Activated T-cell treated with anti-CD3 and anti-CD28 coated beads, Interleukin-2, amount 50 U/mL, for 4 hours (primary cell): ENCODE measurements around the gene ABLIM3. TPM values are rescaled to one million over a fixed set of nuclear protein-coding genes. Genes with fewer than 3 reads are reported as not detected.

Experiments used
- ATAC-seq, 2 donors: fragments of 200-7000 bp; cut with Tn5 transposase; one replicate each; pipeline ENCODE4 v1.10.0; 2021
- DNase-seq: peaks from one replicate; pipeline ENCODE4 v3.0.0-alpha.2; 2020
- H3K27me3 Mint-ChIP-seq: one replicate; pipeline ENCODE4 v1.8.0; 2021; ENCODE audit warnings: low read depth, mixed read lengths
- H3K36me3 Mint-ChIP-seq: one replicate; pipeline ENCODE4 v1.8.0; 2022; ENCODE audit warnings: mixed read lengths; ENCODE audit not compliant: insufficient read depth
- H3K4me1 Mint-ChIP-seq: one replicate; pipeline ENCODE4 v1.8.0; 2021; ENCODE audit warnings: low read depth, mixed read lengths
- H3K4me3 Mint-ChIP-seq: one replicate; pipeline ENCODE4 v1.8.0; 2021; ENCODE audit warnings: mild to moderate bottlenecking, moderate library complexity, mixed read lengths
- H3K9me3 Mint-ChIP-seq: one replicate; pipeline ENCODE4 v1.8.0; 2021; ENCODE audit warnings: mixed read lengths
- total RNA-seq, 3 donors: library from RNA; stranded (reverse); gene quantifications; one replicate each; pipeline ENCODE4 v1.2.1, GENCODE V29; 2021

Gene ABLIM3
- total RNA-seq, 3 donors from 2014 or later, result 0.10 to 0.24 (median 0.24) TPM

DNA sequence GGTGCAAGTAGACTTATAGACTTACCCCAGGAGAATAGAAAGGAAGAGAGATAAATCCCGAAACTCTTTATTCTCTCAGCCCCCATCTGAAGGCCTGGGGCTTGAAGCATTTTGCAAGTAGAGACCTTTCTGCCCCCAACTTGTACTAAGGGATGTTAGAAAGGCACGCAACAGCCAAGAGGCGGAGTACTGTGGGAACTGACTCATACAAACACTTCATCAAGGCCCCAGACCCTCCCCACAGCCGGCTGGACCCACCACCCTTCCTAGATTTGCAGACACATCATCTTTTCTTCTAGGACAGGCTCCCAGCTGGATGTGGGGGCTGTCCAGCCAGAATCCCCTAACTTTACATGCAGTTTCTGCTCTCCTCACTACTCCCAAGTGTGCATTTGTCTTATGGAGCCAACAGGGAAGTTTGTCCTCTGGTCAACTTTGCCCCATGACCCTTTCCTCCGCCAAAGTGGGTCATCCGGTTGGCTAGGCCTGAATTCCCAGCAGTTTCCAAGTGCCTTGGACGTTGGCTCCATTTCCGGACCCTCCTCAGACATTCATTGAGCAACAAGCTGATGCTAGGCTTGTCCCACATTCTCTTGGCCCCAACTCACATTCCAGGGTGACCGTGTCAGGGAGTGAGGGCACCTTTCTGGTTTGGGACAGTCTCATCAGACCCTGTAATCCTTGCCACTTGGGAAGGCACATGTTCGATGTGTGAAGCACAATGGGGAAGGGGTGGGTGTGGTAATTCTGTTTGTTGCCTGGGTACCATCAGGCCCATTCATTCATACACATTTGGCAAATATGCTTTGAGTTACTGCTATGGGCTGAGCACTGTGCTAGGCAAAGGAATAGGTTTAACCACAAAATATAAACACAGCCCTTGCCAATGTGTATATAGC lies 64.6 kb downstream of the ABLIM3 start:
- Mint-ChIP-seq H3K4me3 (no peak overlapping the region), H3K9me3 (no peaks in the 10 kb centered on the region), H3K27me3 (no peaks in the 10 kb centered on the region), H3K36me3 (no peaks in the 10 kb centered on the region), H3K4me1 (peaks cover 2% of the 10 kb centered on the region)
- ATAC-seq, result no peak
- DNase-seq, result no peak

DNA sequence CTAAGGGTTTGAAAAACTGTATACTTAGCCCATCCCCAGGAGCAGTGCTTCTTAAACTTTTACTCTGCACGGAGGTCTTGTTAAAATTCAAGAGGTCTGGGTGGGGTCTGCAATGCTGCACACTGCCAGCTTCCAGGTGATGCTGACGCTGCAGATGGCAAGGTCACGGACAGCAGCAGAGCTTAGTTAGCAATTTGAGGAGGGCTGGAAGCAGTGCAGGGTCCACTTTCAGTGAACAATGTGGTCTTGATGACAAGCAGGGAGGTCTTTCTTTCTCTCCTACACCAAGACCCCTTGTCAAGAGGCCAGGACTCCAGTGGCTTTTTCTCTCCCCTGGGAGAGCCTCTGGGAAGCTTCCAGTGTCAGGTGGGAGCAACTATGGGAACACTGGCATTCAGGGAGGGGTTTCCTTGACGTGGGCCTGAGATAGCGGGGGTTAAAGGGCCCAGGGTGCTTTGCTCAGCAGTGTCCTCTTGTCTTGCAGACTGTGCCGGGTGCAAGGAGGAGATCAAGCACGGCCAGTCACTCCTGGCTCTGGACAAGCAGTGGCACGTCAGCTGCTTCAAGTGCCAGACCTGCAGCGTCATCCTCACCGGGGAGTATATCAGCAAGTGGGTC lies 65.3 kb downstream of the ABLIM3 start:
- DNase-seq (no peak), ATAC-seq (no peak)
- H3K9me3 Mint-ChIP-seq, result no peaks in the 10 kb centered on the region
- no peak overlapping the region for H3K4me3 Mint-ChIP-seq
- H3K36me3 Mint-ChIP-seq, result no peaks in the 10 kb centered on the region
- peaks cover 6% of the 10 kb centered on the region for H3K4me1 Mint-ChIP-seq
- no peaks in the 10 kb centered on the region for H3K27me3 Mint-ChIP-seq

DNA sequence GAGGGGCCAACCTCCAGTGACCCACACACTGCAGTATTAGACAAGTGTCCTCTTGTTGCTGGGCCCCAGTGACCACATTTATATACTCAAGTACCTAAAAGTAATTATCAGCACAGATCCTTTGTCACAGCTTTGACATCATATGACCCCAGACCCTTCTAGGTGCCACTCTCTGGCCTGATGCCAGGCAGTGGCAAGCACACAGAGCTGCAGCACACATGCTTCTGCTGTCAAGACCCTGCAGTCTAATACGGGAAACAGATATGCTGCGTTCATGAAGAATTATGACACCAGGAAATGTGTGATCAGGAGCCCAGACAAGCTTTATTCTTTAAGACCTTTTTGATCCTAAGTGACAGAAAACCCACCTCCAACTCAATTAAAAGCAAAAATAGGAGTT lies 66.5 kb downstream of the ABLIM3 start:
- no peaks in the 10 kb centered on the region for H3K36me3 Mint-ChIP-seq
- DNase-seq (no peak), ATAC-seq (no peak)
- no peak overlapping the region for H3K4me3 Mint-ChIP-seq
- H3K9me3 Mint-ChIP-seq, result no peaks in the 10 kb centered on the region
- H3K4me1 Mint-ChIP-seq, result peaks cover 12% of the 10 kb centered on the region
- H3K27me3 Mint-ChIP-seq, result no peaks in the 10 kb centered on the region

DNA sequence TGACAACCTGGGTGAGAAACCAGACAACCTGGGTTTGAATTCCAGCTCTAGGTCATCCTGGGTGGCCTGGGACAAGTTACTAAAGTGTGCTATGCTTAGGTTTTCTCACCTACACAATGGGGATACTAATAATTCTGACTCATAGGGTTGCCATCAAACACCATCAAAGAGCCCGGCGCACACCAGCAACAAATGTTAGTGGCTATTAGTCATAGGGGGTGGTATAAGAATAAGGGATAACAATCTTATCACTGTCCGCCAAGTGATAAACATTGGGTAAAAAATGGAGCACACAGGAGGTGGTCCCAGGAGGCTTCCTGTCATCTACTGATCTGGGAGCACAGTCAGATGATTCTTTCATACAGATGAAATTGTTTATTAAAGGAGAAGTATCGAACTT lies 68.9 kb downstream of the ABLIM3 start:
- H3K27me3 Mint-ChIP-seq, result no peaks in the 10 kb centered on the region
- H3K36me3 Mint-ChIP-seq, result no peaks in the 10 kb centered on the region
- H3K9me3 Mint-ChIP-seq, result no peaks in the 10 kb centered on the region
- no peak for DNase-seq
- peaks cover 12% of the 10 kb centered on the region for H3K4me1 Mint-ChIP-seq
- no peak for ATAC-seq
- no peak overlapping the region for H3K4me3 Mint-ChIP-seq

DNA sequence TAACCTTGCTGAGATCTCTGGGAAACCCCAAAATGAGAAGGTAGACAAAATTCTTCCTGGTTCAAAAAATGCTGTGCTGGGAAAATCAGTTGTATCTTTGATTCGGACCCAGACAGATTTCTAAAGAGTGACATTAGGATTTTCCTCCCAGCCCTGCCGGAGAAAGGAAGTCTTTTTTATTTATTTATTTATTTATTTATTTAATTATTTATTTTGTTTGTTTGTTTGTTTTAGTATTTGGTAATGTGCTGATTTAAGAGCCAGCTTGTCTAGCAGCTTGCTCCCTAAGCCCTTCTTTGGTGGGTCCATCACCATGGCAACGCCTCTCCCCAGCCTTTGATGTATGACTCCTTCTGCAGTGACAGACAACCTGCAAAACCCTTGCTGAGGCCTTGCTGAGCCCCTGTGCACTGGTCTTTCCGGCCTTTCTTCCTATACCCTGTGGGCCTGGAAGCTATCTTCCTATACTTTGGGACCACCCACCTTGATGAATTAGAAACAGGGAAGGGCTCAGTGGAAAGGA lies 69.7 kb downstream of the ABLIM3 start:
- no peak overlapping the region for H3K4me3 Mint-ChIP-seq

DNA sequence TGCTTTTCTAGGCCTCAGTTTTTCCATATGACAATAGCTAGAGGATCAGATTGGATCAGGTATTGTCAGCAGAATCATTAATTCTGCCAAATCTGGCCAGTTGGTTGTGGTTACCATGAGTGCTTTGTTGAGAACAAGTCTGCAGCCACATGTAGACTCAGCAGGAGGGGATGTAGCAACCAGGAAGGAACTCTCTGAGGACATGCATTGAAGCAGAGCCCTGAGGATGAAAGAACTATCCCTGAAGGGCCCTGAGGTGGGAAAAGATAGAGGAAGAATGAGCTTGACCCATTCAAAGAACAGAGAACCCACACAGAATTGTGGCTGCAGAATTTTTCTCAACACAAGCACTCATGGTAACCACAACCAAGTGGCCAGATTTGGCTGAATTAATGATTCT lies 70.3 kb downstream of the ABLIM3 start:
- no peaks in the 10 kb centered on the region for H3K27me3 Mint-ChIP-seq
- DNase-seq (no peak), ATAC-seq (no peak)
- no peaks in the 10 kb centered on the region for H3K36me3 Mint-ChIP-seq
- no peaks in the 10 kb centered on the region for H3K9me3 Mint-ChIP-seq
- peaks cover 12% of the 10 kb centered on the region for H3K4me1 Mint-ChIP-seq
- H3K4me3 Mint-ChIP-seq, result no peak overlapping the region

More for the DNA sequence above, 69.7 kb downstream of the ABLIM3 start:
- H3K4me1 Mint-ChIP-seq, result peaks cover 12% of the 10 kb centered on the region
- no peak for ATAC-seq
- H3K36me3 Mint-ChIP-seq, result no peaks in the 10 kb centered on the region
- no peak for DNase-seq
- H3K9me3 Mint-ChIP-seq, result no peaks in the 10 kb centered on the region
- H3K27me3 Mint-ChIP-seq, result no peaks in the 10 kb centered on the region

DNA sequence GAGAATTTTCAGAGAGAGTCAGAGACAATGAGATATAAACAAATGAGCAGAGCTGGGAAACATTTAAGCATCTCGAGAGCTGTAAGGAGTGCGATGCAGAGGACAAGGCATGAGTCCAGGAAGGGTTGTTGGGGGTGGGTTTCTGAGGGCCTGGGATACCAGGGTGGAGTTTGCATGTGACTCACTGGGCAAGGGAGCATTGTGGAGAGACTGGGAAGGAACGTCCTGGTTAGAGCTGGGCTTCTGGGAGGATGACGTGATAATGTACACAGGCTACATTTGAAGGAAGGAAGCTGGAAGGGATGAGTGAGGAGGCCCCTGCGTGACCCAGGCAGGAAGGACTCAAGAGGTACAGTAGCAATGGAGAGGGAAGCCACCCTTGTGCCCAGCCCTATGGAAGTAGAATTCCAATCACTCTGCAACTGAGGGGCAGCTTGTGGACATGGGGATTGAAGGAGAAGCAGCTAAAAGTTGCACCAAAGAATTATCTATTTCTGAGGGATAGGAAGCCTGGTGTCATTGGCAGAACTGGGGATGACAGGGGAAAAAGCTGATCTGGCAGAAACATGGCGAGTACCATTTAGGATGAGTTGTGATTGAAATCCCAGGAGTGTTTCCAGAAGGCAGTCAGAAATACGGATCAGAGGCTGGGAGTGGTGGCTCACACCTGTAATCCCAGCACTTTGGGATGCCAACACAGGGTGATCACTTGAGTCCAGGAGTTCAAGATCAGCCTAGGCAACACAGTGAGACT lies 71.1 kb downstream of the ABLIM3 start:
- Mint-ChIP-seq H3K27me3 (no peaks in the 10 kb centered on the region), H3K36me3 (no peaks in the 10 kb centered on the region), H3K9me3 (no peaks in the 10 kb centered on the region), H3K4me3 (no peak overlapping the region), H3K4me1 (peaks cover 12% of the 10 kb centered on the region)
- DNase-seq (no peak), ATAC-seq (no peak)

DNA sequence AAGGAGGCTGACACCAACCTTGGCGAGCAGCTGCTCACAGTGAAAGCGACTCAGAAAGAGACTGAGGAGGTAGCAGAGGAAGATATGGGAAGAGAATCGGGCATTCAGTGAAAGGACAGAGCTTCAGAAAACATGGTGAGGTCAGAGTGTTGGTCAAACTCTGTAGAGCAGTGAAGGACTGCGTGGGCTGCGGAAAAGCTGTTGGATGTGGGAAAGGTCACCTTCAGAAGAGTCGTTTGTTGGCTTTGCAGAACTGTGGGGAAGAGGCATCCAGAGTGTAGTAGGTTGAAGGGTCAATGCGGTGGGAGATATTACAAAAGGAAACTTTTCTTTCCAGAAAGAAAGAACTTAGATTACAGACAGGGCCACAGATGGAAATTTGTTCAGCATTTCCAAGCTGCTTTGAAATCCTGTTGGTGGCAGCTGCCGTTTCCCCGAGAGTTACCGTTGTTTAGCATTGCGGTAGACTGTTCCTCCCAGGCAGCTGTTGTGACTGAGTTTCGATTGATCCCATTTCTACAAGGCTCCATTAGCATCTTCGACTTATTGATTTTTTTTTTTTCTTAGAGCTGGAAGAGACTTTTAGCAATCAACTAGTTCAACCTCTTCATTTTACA lies 72.1 kb downstream of the ABLIM3 start:
- Mint-ChIP-seq H3K27me3 (no peaks in the 10 kb centered on the region), H3K4me3 (no peak overlapping the region), H3K4me1 (peaks cover 12% of the 10 kb centered on the region), H3K9me3 (no peaks in the 10 kb centered on the region), H3K36me3 (no peaks in the 10 kb centered on the region)
- DNase-seq (no peak), ATAC-seq (no peak)

DNA sequence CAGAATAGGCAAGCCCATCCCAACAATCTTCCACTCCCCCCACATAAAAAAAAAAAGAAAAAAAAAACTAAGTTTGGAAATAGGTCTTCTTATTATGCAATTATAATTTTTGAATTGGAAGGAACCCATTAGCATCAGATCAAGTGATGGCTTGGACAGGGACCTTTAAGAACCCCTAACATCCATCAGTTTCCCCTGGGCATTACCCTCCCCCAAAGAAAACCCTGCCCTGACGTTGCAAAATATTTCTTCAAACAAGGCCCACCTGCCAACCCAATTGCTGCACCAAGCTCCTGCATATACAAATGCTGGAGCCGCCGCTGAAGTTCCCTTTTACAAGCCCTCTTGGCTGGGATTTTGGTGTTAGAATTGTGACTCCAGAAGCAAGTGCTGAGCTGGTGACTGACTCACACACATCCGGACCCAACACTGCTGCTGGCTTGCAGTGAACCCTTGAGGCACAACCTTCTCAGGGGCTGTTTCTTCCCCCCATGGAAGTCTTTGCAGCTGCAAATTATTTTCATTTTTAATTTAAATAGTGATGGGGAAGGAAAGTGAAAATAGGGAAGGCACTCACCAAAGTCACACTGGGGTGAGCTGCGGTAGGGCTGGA lies 74.3 kb downstream of the ABLIM3 start:
- Mint-ChIP-seq H3K4me1 (peaks cover 12% of the 10 kb centered on the region), H3K36me3 (no peaks in the 10 kb centered on the region), H3K27me3 (no peaks in the 10 kb centered on the region), H3K9me3 (no peaks in the 10 kb centered on the region), H3K4me3 (no peak overlapping the region)
- DNase-seq, result no peak
- ATAC-seq, result no peak

DNA sequence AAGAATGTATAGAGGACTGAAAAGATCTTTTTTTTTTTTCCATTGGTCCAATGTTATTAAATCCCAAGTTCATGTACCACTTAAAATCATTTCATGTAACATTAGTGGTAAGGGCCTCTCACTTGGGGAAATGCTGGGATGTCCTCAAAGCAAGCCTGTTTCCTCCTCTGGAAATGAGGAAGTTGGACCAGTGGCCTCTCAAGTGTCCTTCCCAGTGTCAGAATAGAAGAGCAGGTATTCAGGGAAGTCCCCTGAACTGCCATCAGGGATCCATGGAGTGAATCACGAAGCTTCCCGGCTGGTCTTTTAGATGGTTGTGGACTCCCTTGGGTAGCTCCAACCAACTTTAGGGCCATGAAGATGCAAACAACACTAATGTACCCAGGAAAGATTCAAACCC lies 75.2 kb downstream of the ABLIM3 start:
- Mint-ChIP-seq H3K4me3 (no peak overlapping the region), H3K4me1 (peaks cover 8% of the 10 kb centered on the region), H3K9me3 (no peaks in the 10 kb centered on the region), H3K36me3 (no peaks in the 10 kb centered on the region), H3K27me3 (no peaks in the 10 kb centered on the region)
- DNase-seq, result no peak
- no peak for ATAC-seq

DNA sequence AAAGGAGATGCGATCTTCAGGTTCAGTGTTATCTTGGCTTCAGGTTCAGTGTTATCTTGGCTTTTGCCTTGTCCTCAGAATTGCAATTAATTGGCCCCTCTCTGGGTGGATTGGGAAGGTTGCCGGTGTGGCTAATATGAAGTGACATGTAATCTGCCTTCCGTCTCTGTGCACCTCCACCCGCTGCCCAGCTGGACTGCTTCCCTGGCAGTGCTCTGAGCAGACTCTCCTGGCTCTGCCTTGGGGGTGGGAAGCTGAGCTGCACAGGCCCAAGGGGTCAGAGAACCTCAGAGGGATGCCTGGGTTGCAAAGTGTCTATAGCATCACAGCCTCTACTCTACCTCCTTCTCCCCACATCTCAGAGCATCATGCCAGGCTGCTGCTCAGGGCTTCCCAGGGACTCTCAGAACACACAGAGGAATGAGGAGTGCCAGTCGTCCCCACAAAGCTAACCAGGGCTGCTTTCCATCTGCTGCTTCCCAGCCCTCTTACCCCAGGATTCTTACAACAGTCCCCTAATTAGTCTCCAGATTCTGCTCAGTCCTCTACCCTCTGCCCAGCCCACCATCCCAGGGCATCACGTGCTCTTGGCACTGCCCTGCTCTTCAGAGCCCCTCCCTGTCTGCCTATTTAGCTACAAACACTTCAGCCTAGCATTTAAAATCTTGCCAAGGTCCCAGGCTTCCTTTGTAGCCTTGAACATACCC lies 76.0 kb downstream of the ABLIM3 start:
- ATAC-seq, result peak in 1 of 2 donors; percentile 18
- DNase-seq, result no peak
- H3K27me3 Mint-ChIP-seq, result no peaks in the 10 kb centered on the region
- H3K9me3 Mint-ChIP-seq, result no peaks in the 10 kb centered on the region
- peaks cover 1% of the 10 kb centered on the region for H3K4me1 Mint-ChIP-seq
- no peak overlapping the region for H3K4me3 Mint-ChIP-seq
- H3K36me3 Mint-ChIP-seq, result no peaks in the 10 kb centered on the region

DNA sequence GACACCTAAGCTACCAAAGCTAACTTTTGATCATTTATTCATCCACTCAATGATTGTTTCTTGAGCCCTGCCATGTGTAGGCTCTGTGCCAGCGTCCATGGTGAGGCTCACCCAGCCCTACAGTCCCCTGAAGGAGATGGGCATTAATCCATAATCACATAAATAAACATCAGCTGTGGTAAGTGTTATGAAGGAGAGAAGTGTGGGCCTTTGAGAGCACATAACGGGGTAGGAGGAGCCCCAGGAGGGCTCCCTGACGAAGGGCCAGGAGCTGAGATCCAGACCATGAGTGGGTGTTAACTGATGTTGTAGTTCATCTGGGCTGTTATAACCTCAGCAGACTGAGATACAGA lies 76.5 kb downstream of the ABLIM3 start:
- H3K36me3 Mint-ChIP-seq, result no peaks in the 10 kb centered on the region
- no peaks in the 10 kb centered on the region for H3K4me1 Mint-ChIP-seq
- H3K4me3 Mint-ChIP-seq, result no peak overlapping the region
- no peaks in the 10 kb centered on the region for H3K9me3 Mint-ChIP-seq
- no peaks in the 10 kb centered on the region for H3K27me3 Mint-ChIP-seq
- ATAC-seq (no peak), DNase-seq (no peak)

DNA sequence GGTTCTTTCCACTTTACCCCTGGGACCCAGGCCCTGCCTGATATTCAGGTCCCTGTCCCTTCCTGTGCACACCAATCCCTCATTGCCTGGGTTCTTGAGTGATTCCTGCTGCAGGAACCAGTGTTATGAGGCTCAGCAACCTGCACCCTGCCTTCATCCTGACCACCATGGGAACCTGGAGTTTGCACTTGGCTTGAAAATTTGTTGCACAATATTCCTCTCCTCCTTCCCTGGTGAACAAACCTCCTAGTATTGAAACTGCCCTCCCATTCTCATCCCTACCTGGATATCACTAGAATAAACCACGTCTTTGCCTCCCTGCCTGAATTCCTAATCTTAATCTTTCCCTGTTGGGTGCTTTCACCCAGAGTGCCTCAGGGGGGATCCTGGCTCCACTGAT lies 78.3 kb downstream of the ABLIM3 start:
- Mint-ChIP-seq H3K27me3 (no peaks in the 10 kb centered on the region), H3K36me3 (no peaks in the 10 kb centered on the region), H3K4me3 (no peak overlapping the region), H3K4me1 (no peaks in the 10 kb centered on the region), H3K9me3 (no peaks in the 10 kb centered on the region)
- DNase-seq (no peak), ATAC-seq (no peak)
